OCI-LY1 (cell line): Measurements from ENCODE around the gene MYO5B.

Experiments
- H2AFZ ChIP-seq: fragments of 200-600 bp; sonication (generic), shearing (Covaris generic); 2 replicates; pipeline ENCODE4 v1.6.0; 2014; ENCODE audit warnings: antibody characterized with exemption, mild to moderate bottlenecking, low read length
- H3F3A ChIP-seq: fragments of 200-600 bp; sonication (generic), shearing (Covaris generic); 2 replicates; pipeline ENCODE4 v1.6.0; 2014; ENCODE audit warnings: mild to moderate bottlenecking, antibody characterized with exemption, low read length, moderate library complexity; ENCODE audit not compliant: insufficient read depth
- H3K27ac ChIP-seq: fragments of 200-600 bp; sonication (generic); 2 replicates; pipeline ENCODE4 v1.5.1; 2014; ENCODE audit warnings: low read length, mixed run types, mild to moderate bottlenecking, low read depth; ENCODE audit not compliant: poor library complexity, severe bottlenecking
- H3K27me3 ChIP-seq: fragments of 200-600 bp; sonication (generic); 2 replicates; pipeline ENCODE4 v1.6.0; 2014; ENCODE audit warnings: antibody characterized with exemption, mild to moderate bottlenecking, low read length, moderate library complexity; ENCODE audit not compliant: insufficient read depth
- H3K36me3 ChIP-seq: fragments of 200-600 bp; sonication (generic); 2 replicates; pipeline ENCODE4 v1.6.1; 2014; ENCODE audit warnings: mild to moderate bottlenecking, antibody characterized with exemption, low read length, moderate library complexity, mixed read lengths; ENCODE audit not compliant: insufficient read depth
- H3K4me1 ChIP-seq: fragments of 200-600 bp; sonication (generic); 2 replicates; pipeline ENCODE4 v1.5.1; 2014; ENCODE audit warnings: mild to moderate bottlenecking, low read length, moderate library complexity; ENCODE audit not compliant: insufficient read depth, severe bottlenecking
- H3K4me2 ChIP-seq: fragments of 200-600 bp; sonication (generic), shearing (Covaris generic); 2 replicates; pipeline ENCODE4 v1.6.1; 2014; ENCODE audit warnings: low read length
- H3K4me3 ChIP-seq: fragments of 200-600 bp; sonication (generic); 2 replicates; pipeline ENCODE4 v1.5.1; 2014; ENCODE audit warnings: low read length, low read depth, mild to moderate bottlenecking, mixed read lengths; ENCODE audit not compliant: poor library complexity, severe bottlenecking
- H3K79me2 ChIP-seq: fragments of 200-600 bp; shearing (Covaris generic); 2 replicates; pipeline ENCODE4 v1.6.1; 2016; ENCODE audit warnings: mixed run types, low read length, mixed read lengths; ENCODE audit not compliant: insufficient read depth
- H3K9ac ChIP-seq: fragments of 200-600 bp; sonication (generic), shearing (Covaris generic); 2 replicates; pipeline ENCODE4 v1.6.1; 2014; ENCODE audit warnings: mild to moderate bottlenecking, low read length, mixed read lengths
- H3K9me2 ChIP-seq: fragments of 200-600 bp; sonication (generic), shearing (Covaris generic); 2 replicates; pipeline ENCODE4 v1.6.1; 2014; ENCODE audit warnings: low read depth, mild to moderate bottlenecking, low read length, mixed read lengths
- H3K9me3 ChIP-seq: fragments of 200-600 bp; shearing (Covaris generic); 2 replicates; pipeline ENCODE4 v1.6.1; 2014; ENCODE audit warnings: low read length, mixed read lengths
- H4K20me1 ChIP-seq: fragments of 200-600 bp; sonication (generic), shearing (Covaris generic); 2 replicates; pipeline ENCODE4 v1.6.0; 2016; ENCODE audit warnings: mild to moderate bottlenecking, low read length; ENCODE audit not compliant: insufficient read depth
- CTCF ChIP-seq: fragments of 200-600 bp; sonication (generic), shearing (Covaris generic); IDR thresholded peaks from 2 replicates; pipeline ENCODE4 v1.5.1; 2017; ENCODE audit warnings: mild to moderate bottlenecking, antibody characterized with exemption, low read length, moderate library complexity, mixed read lengths
- EZH2 ChIP-seq: fragments of 200-600 bp; sonication (generic), shearing (Covaris generic); IDR thresholded peaks from 2 replicates; pipeline ENCODE4 v1.8.0; 2017; ENCODE audit warnings: borderline replicate concordance, mixed run types, mild to moderate bottlenecking, antibody characterized with exemption, low read length, moderate library complexity, mixed read lengths

MYO5B gene

GRCh38 chr18:50201476-50202018 lies 6.6 kb upstream of the MYO5B start:
- Histone ChIP-seq H3K4me2 (no peak overlapping the region), H3K4me3 (no peak overlapping the region), H3K36me3 (no peaks in the 10 kb centered on the region), H3K9me3 (no peaks in the 10 kb centered on the region), H3K4me1 (no peaks in the 10 kb centered on the region), H3K9me2 (no peaks in the 10 kb centered on the region), H3K27me3 (no peaks in the 10 kb centered on the region), H4K20me1 (no peaks in the 10 kb centered on the region), H3K9ac (no peak overlapping the region), H3F3A (no peaks in the 10 kb centered on the region), H3K79me2 (no peaks in the 10 kb centered on the region), H3K27ac (no peak overlapping the region), H2AFZ (no peak overlapping the region)
- TF ChIP-seq EZH2 (no peak), CTCF (no peak)

- no peaks in the 10 kb centered on the region for H3K4me1 ChIP-seq
- H3K9me2 ChIP-seq, result no peaks in the 10 kb centered on the region
- no peak overlapping the region for H2AFZ ChIP-seq
- no peak overlapping the region for H3K9ac ChIP-seq
- no peaks in the 10 kb centered on the region for H3F3A ChIP-seq
- no peak overlapping the region for H3K4me2 ChIP-seq
- H4K20me1 ChIP-seq, result no peaks in the 10 kb centered on the region
- H3K9me3 ChIP-seq, result no peaks in the 10 kb centered on the region
- no peaks in the 10 kb centered on the region for H3K36me3 ChIP-seq
- H3K79me2 ChIP-seq, result no peaks in the 10 kb centered on the region
- no peaks in the 10 kb centered on the region for H3K27me3 ChIP-seq
- TF ChIP-seq EZH2, result no peak
- TF ChIP-seq CTCF, result no peak
- no peak overlapping the region for H3K27ac ChIP-seq
- no peak overlapping the region for H3K4me3 ChIP-seq
These were observed 5.0 kb upstream of the MYO5B start for GRCh38 chr18:50199921-50200320.

- no peaks in the 10 kb centered on the region for H3K4me1 ChIP-seq
- H3K79me2 ChIP-seq, result no peaks in the 10 kb centered on the region
- H3K9me3 ChIP-seq, result no peaks in the 10 kb centered on the region
- H3K9me2 ChIP-seq, result no peaks in the 10 kb centered on the region
- H3K4me2 ChIP-seq, result no peak overlapping the region
- H3K27ac ChIP-seq, result no peak overlapping the region
- no peak for TF ChIP-seq EZH2
- TF ChIP-seq CTCF, result no peak
- no peak overlapping the region for H3K4me3 ChIP-seq
- no peak overlapping the region for H2AFZ ChIP-seq
- H3K27me3 ChIP-seq, result no peaks in the 10 kb centered on the region
- no peaks in the 10 kb centered on the region for H3K36me3 ChIP-seq
- H3F3A ChIP-seq, result no peaks in the 10 kb centered on the region
- no peak overlapping the region for H3K9ac ChIP-seq
- H4K20me1 ChIP-seq, result no peaks in the 10 kb centered on the region
These were observed 4.5 kb upstream of the MYO5B start for GRCh38 chr18:50199346-50199855.
